Ecto neural progenitor cell (in vitro differentiated cells): Measurements from ENCODE around the gene LMO2.
"Not testable (repeated sequence)": the region's sequence is repeated elsewhere in the genome, so short reads cannot be mapped to it uniquely, and the experiment has no call there.

Source experiments
- DNase-seq: peaks from one replicate; pipeline ENCODE4 v3.0.0-alpha.2; 2018; ENCODE audit warnings: low spot score

Gene LMO2

GRCh38 chr11:33891714-33892327 lies at the start of gene LMO2:
Gene LMO2 (minus strand): TSS chr11:33892076. CDS start chr11:33869716, 22,360 bp downstream.
- DNase-seq = no peak

GRCh38 chr11:33940538-33940815 lies 48.6 kb upstream of the LMO2 start:
- DNase-seq = no peak

GRCh38 chr11:33936725-33937604 lies 45.1 kb upstream of the LMO2 start:
- DNase-seq = no peak

- no peak for DNase-seq
Observed at GRCh38 chr11:33935461-33936456, 43.9 kb upstream of the LMO2 start.

- DNase-seq = no peak
Observed at GRCh38 chr11:33935005-33935404, 43.1 kb upstream of the LMO2 start.

GRCh38 chr11:33934450-33934849 lies 42.6 kb upstream of the LMO2 start:
- no peak for DNase-seq

DNA sequence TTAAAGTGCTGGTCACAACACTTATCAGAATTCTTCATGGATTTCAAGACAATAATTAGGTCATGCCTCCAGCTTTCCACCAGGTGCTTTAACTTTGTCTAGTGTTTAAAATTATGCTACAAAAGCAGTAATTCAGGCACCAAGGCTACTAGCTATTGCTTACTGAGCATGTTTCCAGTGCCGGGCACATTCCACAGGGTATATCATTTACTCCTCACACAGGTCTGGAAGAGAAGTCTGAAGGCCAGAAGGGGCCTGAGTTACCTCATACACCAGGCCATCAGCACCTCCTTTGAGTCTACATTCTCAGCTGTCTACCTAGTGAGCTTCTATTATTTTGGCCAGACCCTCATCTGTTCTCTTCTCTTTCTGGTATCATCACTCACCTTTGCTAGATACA lies 41.7 kb upstream of the LMO2 start:
- no peak for DNase-seq

- no peak for DNase-seq
Observed at GRCh38 chr11:33932721-33933120, 40.8 kb upstream of the LMO2 start.

GRCh38 chr11:33931739-33932366 lies 40.0 kb upstream of the LMO2 start:
- not testable (repeated sequence) for DNase-seq

DNA sequence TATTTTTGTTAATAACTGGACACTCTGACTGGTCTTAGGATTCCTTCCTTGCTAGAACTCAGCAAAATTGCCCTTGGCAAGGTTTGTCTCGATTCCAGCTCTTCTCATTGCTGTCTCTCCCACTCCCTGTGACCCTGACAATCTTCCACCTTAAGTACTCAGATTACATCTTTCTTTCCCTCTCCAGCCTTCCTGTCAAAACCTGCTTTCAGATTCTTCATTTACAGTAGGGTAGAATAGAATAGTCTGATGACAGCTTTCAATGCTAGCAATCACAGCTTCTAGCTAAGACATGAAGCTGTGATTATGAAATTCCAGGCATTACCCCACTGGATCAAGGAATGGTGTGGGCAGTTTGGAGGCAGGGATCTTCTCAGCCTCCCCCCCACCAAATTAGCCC lies 39.2 kb upstream of the LMO2 start:
- no peak for DNase-seq

GRCh38 chr11:33930317-33931021 lies 38.6 kb upstream of the LMO2 start:
- no peak for DNase-seq

- DNase-seq = no peak
Observed at GRCh38 chr11:33928564-33928963, 36.7 kb upstream of the LMO2 start.

- no peak for DNase-seq
Observed at GRCh38 chr11:33926671-33927552, 35.0 kb upstream of the LMO2 start.

DNA sequence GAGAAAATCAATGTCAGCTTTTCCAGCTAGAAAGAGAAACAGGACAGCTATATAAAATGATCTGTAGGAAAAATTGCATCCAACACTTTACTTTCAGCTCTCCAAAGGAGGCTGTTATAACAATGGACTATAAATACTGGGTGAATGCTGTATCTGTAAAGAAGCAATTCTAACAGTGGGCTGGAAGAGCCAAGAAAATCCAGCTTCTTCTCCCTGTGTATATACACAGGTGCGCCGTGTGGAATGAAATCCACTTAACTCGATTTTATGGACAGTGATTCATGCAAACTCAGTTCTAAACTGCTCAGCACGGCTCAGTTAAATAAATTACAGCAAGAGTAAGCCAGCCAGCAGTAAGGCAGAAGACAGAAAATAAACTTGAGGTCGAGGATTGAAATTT lies 32.5 kb upstream of the LMO2 start:
- no peak for DNase-seq

DNA sequence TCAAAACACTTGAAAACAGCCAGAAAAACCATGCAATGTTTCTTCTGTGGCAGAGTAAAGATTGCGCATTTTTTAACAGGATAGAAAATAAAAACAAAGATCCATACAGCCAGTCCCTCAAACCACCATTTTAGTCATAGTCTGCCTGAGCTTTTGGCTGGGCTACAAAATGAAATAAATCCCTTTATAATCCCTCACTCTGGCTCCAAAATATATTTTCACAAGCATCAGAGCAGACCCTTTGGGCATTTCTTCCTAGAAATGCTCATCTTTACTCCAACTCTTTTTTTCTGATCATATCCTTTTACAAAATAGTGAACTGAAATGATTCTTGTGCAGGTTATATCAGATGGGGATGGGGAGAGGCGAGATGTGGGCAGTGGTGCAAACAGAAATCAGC lies 31.8 kb upstream of the LMO2 start:
- DNase-seq = no peak

- DNase-seq = no peak
Observed at GRCh38 chr11:33920838-33921613, 29.1 kb upstream of the LMO2 start.

- DNase-seq = no peak
Observed at GRCh38 chr11:33919645-33920044, 27.8 kb upstream of the LMO2 start.

DNA sequence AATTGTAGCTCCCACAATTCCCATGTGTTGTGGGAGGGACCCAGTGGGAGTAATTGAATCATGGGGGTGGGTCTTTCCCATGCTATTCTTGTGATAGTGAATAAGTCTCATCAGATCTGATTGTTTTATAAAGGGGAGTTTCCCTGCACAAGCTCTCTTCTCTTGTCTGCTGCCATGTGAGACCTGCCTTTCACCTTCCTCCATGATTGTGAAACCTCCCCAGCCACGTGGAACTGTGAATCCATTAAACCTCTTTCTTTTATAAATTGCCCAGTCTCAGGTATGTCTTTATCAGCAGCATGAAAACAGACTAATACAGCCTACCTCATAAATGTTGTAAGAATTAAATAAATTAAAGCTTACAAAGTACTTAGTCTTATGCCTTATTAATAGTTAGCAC lies 25.5 kb upstream of the LMO2 start:
- not testable (repeated sequence) for DNase-seq

- no peak for DNase-seq
Observed at GRCh38 chr11:33916736-33917135, 24.9 kb upstream of the LMO2 start.

DNA sequence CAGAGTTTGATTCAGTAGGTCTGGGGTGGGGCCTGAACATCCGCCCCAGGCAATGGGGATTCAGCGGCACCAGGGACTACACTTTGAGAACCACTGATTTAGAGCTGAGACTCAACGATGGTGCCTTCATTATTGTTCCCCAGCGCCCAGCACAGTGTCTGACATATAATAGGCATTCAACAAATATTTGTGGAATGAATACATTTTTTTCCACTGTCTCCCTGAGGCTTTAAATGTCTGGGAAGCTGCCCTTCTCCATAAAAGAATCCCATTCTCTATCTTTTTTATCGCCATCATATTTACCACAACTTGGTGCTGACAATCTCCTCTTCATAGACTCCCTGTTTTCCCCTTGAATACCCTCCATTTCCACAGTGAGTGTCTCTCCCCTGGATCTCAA lies 23.6 kb upstream of the LMO2 start:
- DNase-seq = no peak
